Neuronal stem cell (in vitro differentiated cells): ENCODE data around the gene TRABD.
A peak's percentile ranks its signal among the peaks of the same experiment; 100 is the strongest.

ENCODE experiments used
- DNase-seq: peaks from one replicate; pipeline ENCODE4 v3.0.0-alpha.2; 2013; ENCODE audit warnings: low spot score
- H2AFZ ChIP-seq: one replicate; pipeline ENCODE4 v1.6.1; 2013; ENCODE audit warnings: mild to moderate bottlenecking, low read length, inconsistent platforms
- H2AK5ac ChIP-seq: 2 replicates; pipeline ENCODE4 v1.6.1; 2013; ENCODE audit warnings: low read depth, mild to moderate bottlenecking, inconsistent platforms, low read length, moderate library complexity, mixed read lengths
- H2BK120ac ChIP-seq: 2 replicates; pipeline ENCODE4 v1.6.1; 2013; ENCODE audit warnings: low read depth, mild to moderate bottlenecking, inconsistent platforms, low read length, moderate library complexity, mixed read lengths
- H2BK12ac ChIP-seq: one replicate; pipeline ENCODE4 v1.6.1; 2013; ENCODE audit warnings: low read length, inconsistent platforms
- H2BK15ac ChIP-seq: 2 replicates; pipeline ENCODE4 v1.6.1; 2013; ENCODE audit warnings: mild to moderate bottlenecking, low read length, inconsistent platforms, mixed read lengths
- H2BK5ac ChIP-seq: one replicate; pipeline ENCODE4 v1.6.1; 2013; ENCODE audit warnings: inconsistent platforms, mild to moderate bottlenecking, low read length, moderate library complexity
- H3K14ac ChIP-seq: one replicate; pipeline ENCODE4 v1.6.1; 2013; ENCODE audit warnings: low read length, inconsistent platforms
- H3K18ac ChIP-seq: 2 replicates; pipeline ENCODE4 v1.6.1; 2013; ENCODE audit warnings: low read length, inconsistent platforms
- H3K23ac ChIP-seq: 2 replicates; pipeline ENCODE4 v1.6.1; 2013; ENCODE audit warnings: low read depth, mild to moderate bottlenecking, mixed read lengths, low read length, inconsistent platforms; ENCODE audit not compliant: poor library complexity
- H3K27ac ChIP-seq: replicated peaks from 3 replicates; pipeline ENCODE4 v1.5.1; 2013; ENCODE audit warnings: low read length, inconsistent platforms
- H3K27me3 ChIP-seq, 3 experiments: 2 replicates each; pipeline ENCODE4 v1.6.1; 2013; ENCODE audit warnings: low read length in 3 of 3, mild to moderate bottlenecking in 2 of 3, inconsistent platforms in 1 of 3, low read depth in 1 of 3, mixed read lengths in 1 of 3, moderate library complexity in 1 of 3; ENCODE audit not compliant: control insufficient read depth in 3 of 3, insufficient read depth in 3 of 3
- H3K36me3 ChIP-seq, 2 donors: replicated peaks in 1 of 2; 2 replicates each; pipeline ENCODE4 v1.6.1; 2013; ENCODE audit warnings: low read length in 2 of 2; ENCODE audit not compliant: control insufficient read depth in 2 of 2, insufficient read depth in 2 of 2
- H3K4ac ChIP-seq: 2 replicates; pipeline ENCODE4 v1.6.1; 2013; ENCODE audit warnings: inconsistent platforms, mild to moderate bottlenecking, low read length, moderate library complexity
- H3K4me1 ChIP-seq, 2 donors: 1 replicate in 1 of 2; 2 replicates in 1 of 2; pipeline ENCODE4 v1.6.1; 2013; ENCODE audit warnings: low read length in 2 of 2, low read depth in 1 of 2; ENCODE audit not compliant: control insufficient read depth in 2 of 2, insufficient read depth in 1 of 2
- H3K4me2 ChIP-seq: one replicate; pipeline ENCODE4 v1.6.1; 2013; ENCODE audit warnings: mild to moderate bottlenecking, low read length, inconsistent platforms; ENCODE audit not compliant: insufficient read depth, poor library complexity, severe bottlenecking
- H3K4me3 ChIP-seq, 2 donors: 2 replicates each; pipeline ENCODE4 v1.5.1; 2013; ENCODE audit warnings: low read length in 2 of 2, mild to moderate bottlenecking in 2 of 2, inconsistent platforms in 1 of 2, moderate library complexity in 1 of 2
- H3K79me1 ChIP-seq: one replicate; pipeline ENCODE4 v1.6.1; 2013; ENCODE audit warnings: low read depth, mild to moderate bottlenecking, inconsistent platforms, low read length, moderate library complexity
- H3K9ac ChIP-seq: one replicate; pipeline ENCODE4 v1.6.1; 2013; ENCODE audit warnings: mild to moderate bottlenecking, low read depth, low read length, inconsistent platforms; ENCODE audit not compliant: poor library complexity
- H3K9me3 ChIP-seq, 2 donors: replicated peaks in 1 of 2; 2 replicates each; pipeline versions ENCODE3 to v1.6.1; 2013; ENCODE audit warnings: low read length in 2 of 2, mild to moderate bottlenecking in 2 of 2, inconsistent platforms in 1 of 2, low read depth in 1 of 2, mixed read lengths in 1 of 2, moderate library complexity in 1 of 2; ENCODE audit not compliant: control insufficient read depth in 2 of 2, insufficient read depth in 1 of 2
- H4K8ac ChIP-seq: one replicate; pipeline ENCODE4 v1.6.1; 2013; ENCODE audit warnings: low read depth, mild to moderate bottlenecking, inconsistent platforms, low read length, moderate library complexity
- H4K91ac ChIP-seq: one replicate; pipeline ENCODE4 v1.6.1; 2013; ENCODE audit warnings: low read length, low read depth, mild to moderate bottlenecking, inconsistent platforms; ENCODE audit not compliant: poor library complexity
- WGBS, 2 donors: extraction: QIAGEN DNeasy Blood & Tissue Kit; methylation state at CpG; one replicate each; pipeline ENCODE4 v1.1.7; 2013; ENCODE audit warnings: missing lambda C conversion rate in 2 of 2, mixed read lengths in 1 of 2; ENCODE audit not compliant: insufficient read length in 2 of 2, insufficient replicate concordance in 1 of 2; ENCODE audit errors: extremely low coverage in 2 of 2; 5-methylcytosine and 5-hydroxymethylcytosine counted together

The TRABD gene

DNA sequence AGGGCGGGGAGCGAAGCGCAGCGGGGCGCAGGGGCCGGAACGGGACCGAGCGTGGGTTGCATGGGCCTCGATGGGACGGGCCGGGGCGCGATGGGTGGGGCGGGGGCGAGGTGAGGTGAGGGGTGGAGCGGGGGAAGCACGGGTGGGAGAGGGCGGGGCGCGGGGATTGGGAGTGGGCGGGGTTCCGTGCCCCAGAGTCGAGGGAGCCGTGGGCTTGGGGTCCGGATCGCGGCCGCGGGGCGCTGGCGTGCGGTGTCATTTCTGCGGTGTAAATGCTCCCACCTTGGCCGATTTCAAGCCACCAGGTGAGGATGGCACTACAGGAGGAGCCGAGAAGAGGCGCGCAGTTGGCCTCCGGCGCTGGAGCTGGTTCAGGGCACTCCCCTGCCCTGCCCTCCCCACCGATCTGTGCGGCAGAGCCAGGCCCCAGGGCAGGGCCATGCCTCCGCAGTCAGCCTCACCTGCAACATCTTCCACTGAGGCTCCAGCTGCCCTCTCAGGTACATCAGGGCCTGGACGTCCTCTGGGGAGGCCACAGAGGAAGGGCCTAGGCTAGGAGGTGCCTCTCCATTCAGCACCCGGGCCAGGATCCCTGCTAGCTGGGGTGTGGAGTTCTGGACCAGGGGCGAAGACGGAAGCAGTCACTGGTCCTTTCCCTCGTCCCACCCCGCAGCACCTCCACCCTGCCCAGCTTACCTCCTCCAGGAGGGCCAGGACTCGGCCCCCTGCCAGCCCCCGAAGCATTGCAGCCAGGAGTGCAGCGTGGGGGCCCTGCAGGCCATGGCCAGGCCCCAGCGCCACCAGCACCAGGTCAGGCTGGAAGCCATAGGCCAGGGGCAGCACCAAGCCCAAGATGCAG, 59.7 kb downstream of the TRABD start:
- peak overlapping the region; percentile 85 to 93 for H3K4me3 ChIP-seq
- peak overlapping the region; percentile 98 for H3K18ac ChIP-seq
- H3K9me3 ChIP-seq, result no peaks in the 10 kb centered on the region
- peak overlapping the region; percentile 83 for H2BK5ac ChIP-seq
- peak overlapping the region; percentile 84 for H3K14ac ChIP-seq
- H4K91ac ChIP-seq, result no peak overlapping the region
- H3K27ac ChIP-seq, result peak overlapping the region; percentile 89
- peak overlapping the region; percentile 95 for H3K4me2 ChIP-seq
- H2BK120ac ChIP-seq, result no peak overlapping the region
- H2BK12ac ChIP-seq, result peak overlapping the region; percentile 77
- H3K4me1 ChIP-seq, result peaks cover 23 to 42% of the 10 kb centered on the region in 2 donors
- peak overlapping the region; percentile 99 for H3K9ac ChIP-seq
- no peak overlapping the region for H4K8ac ChIP-seq
- peak overlapping the region; percentile 97 for H2AFZ ChIP-seq
- peaks cover 17 to 35% of the 10 kb centered on the region in 2 donors for H3K36me3 ChIP-seq
- peak overlapping the region; percentile 85 for H3K4ac ChIP-seq
- H3K27me3 ChIP-seq, result no peaks in the 10 kb centered on the region
- H2BK15ac ChIP-seq, result no peak overlapping the region
- peaks cover 31% of the 10 kb centered on the region for H3K79me1 ChIP-seq
- WGBS, 2 donors, result no CpG with 5 or more reads among the region's 53 CpGs
- H3K23ac ChIP-seq, result peak overlapping the region; percentile 99
- DNase-seq, result no peak
- peak overlapping the region; percentile 82 for H2AK5ac ChIP-seq

DNA sequence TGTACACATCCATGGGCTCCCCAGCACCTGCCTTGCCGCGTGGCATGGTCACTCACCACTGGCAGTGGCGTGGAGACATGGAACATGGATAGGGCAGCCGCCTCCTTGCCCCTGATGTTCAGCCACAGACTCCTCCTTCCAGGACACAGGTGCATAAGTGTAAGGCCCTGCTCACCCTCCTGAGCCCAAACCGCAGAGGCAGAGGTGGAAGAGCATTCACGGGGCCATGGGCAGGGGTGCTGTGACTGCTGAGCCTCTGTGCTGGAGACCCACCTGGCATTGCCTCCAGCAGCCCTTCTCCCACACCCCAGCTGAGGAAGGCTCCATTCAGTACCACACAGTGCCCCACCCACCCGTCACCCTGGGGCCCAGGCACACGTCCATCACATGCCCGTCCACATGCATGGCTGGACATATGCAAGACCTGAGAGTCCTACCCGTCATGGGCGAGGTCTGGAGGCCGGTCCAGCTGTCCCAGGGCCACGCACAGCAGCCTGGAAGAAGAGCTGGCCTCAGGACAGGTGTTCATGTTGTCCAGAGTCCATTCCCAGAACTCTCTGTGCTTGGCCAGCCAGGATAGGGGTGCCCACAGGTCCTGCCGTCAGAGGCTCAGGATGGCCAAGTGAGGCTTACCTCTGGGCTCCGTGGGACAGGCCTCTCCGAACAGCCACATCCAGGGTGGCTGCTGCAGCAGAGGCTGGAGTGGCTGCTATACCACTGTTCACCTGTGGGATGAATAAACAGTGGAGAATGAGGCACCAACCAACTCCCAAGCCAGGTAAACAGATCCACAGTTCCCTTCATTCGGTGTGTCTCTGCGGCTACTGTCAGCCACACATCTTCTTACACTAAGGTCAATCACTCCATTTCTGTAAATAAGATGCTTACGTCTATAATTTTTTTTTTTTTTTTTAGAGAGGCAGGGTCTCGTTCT, 60.8 kb downstream of the TRABD start:
- no peak overlapping the region for H3K27ac ChIP-seq
- no peak overlapping the region for H3K23ac ChIP-seq
- H3K18ac ChIP-seq, result no peak overlapping the region
- H2BK12ac ChIP-seq, result peak overlapping the region; percentile 51
- H3K36me3 ChIP-seq, result peaks cover 17 to 34% of the 10 kb centered on the region in 2 donors
- H3K4me2 ChIP-seq, result no peak overlapping the region
- no peak overlapping the region for H2BK120ac ChIP-seq
- peak overlapping the region; percentile 13 to 85 for H3K4me3 ChIP-seq
- peaks cover 31% of the 10 kb centered on the region for H3K79me1 ChIP-seq
- H4K8ac ChIP-seq, result no peak overlapping the region
- no peaks in the 10 kb centered on the region for H3K9me3 ChIP-seq
- no peak overlapping the region for H3K14ac ChIP-seq
- no CpG with 5 or more reads among the region's 20 CpGs for WGBS, 2 donors
- no peak overlapping the region for H3K4ac ChIP-seq
- no peak overlapping the region for H2AFZ ChIP-seq
- H2BK5ac ChIP-seq, result no peak overlapping the region
- no peak overlapping the region for H2BK15ac ChIP-seq
- no peak overlapping the region for H4K91ac ChIP-seq
- peak overlapping the region; percentile 72 for H2AK5ac ChIP-seq
- no peak for DNase-seq
- no peak overlapping the region for H3K9ac ChIP-seq
- H3K27me3 ChIP-seq, result no peaks in the 10 kb centered on the region
- peaks cover 26 to 38% of the 10 kb centered on the region in 2 donors for H3K4me1 ChIP-seq

DNA sequence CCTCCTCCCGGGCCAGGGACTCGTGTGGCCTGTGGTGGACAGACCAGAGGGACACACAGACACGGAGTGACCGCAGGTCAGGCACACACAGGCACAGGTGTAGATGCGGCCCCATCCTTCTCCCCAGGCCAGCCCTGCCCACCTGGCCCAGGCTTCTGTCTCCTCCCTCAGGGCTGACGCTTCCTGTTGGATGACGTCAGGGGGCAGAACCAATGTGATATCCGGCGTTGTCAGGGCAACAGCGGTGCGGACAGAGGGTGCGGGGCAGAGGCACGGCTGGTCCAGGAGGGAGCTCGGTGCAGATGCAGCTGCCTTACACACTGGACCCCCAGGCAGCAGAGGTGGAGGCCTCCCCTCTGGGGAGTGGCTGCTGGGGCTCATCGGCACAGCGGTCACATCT, 62.0 kb downstream of the TRABD start:
- peaks cover 30% of the 10 kb centered on the region for H3K79me1 ChIP-seq
- peak overlapping the region; percentile 70 for H3K9ac ChIP-seq
- H3K4me3 ChIP-seq, result peak overlapping the region in 1 of 2 donors; percentile 52
- peaks cover 28 to 35% of the 10 kb centered on the region in 2 donors for H3K4me1 ChIP-seq
- H3K14ac ChIP-seq, result peak overlapping the region; percentile 38
- H2AK5ac ChIP-seq, result peak overlapping the region; percentile 75
- H3K4me2 ChIP-seq, result no peak overlapping the region
- no peak overlapping the region for H3K4ac ChIP-seq
- peak overlapping the region; percentile 65 for H3K23ac ChIP-seq
- no peaks in the 10 kb centered on the region for H3K27me3 ChIP-seq
- peaks cover 17 to 40% of the 10 kb centered on the region in 2 donors for H3K36me3 ChIP-seq
- H2BK12ac ChIP-seq, result peak overlapping the region; percentile 73
- H3K18ac ChIP-seq, result no peak overlapping the region
- no peak overlapping the region for H4K8ac ChIP-seq
- H2BK120ac ChIP-seq, result no peak overlapping the region
- WGBS, 2 donors, result no CpG with 5 or more reads among the region's 16 CpGs
- no peak for DNase-seq
- no peak overlapping the region for H2AFZ ChIP-seq
- no peak overlapping the region for H2BK15ac ChIP-seq
- no peak overlapping the region for H2BK5ac ChIP-seq
- H3K9me3 ChIP-seq, result no peaks in the 10 kb centered on the region
- H4K91ac ChIP-seq, result peak overlapping the region; percentile 94
- H3K27ac ChIP-seq, result no peak overlapping the region
